ENCODE data around the gene SRSF1. TPM values are rescaled to one million over a fixed set of nuclear protein-coding genes. Genes with fewer than 3 reads are reported as not detected.

SRSF1 gene
- total and polyA plus RNA-seq, 4 donors, result 52.3 to 201 (median 114) TPM

GRCh38 chr17:58032691-58033415, 25.8 kb upstream of the SRSF1 start:
- no peak for DNase-seq (ENCODE audit: low spot score)
- Histone ChIP-seq H3K4me3 (ENCODE audit: low read depth in 1 of 3, low read length in 3 of 3) (no peak overlapping the region), H3K4me1 (ENCODE audit: control insufficient read depth in 4 of 4, insufficient read depth in 4 of 4, low read length in 3 of 4) (no peaks in the 10 kb centered on the region), H3K27me3 (ENCODE audit: control insufficient read depth in 4 of 4, insufficient read depth in 4 of 4, low read length in 3 of 4) (no peaks in the 10 kb centered on the region), H3K9ac (ENCODE audit: low read depth in 1 of 2, low read length in 2 of 2) (no peak overlapping the region), H3K9me3 (ENCODE audit: control insufficient read depth in 4 of 4, low read length in 3 of 4) (no peaks in the 10 kb centered on the region), H3K36me3 (ENCODE audit: control insufficient read depth in 4 of 4, insufficient read depth in 3 of 4, low read depth in 1 of 4, low read length in 3 of 4) (no peaks in the 10 kb centered on the region), H3K27ac (ENCODE audit: low read depth in 1 of 2, low read length in 2 of 2) (no peak overlapping the region)
- no peak for TF ChIP-seq FOXA2 (IDR thresholded peaks at IDR 0.05)
- no peak for TF ChIP-seq TAF1 (conservative IDR thresholded peaks at IDR 0.05)
- no peak for TF ChIP-seq SP1 (IDR thresholded peaks at IDR 0.05)
- TF ChIP-seq GABPA (IDR thresholded peaks at IDR 0.05 in 1 of 2, conservative IDR thresholded peaks at IDR 0.05 in 1 of 2), result no peak
- TF ChIP-seq RAD21 (IDR thresholded peaks at IDR 0.05), result no peak
- no peak for TF ChIP-seq HNF4A (conservative IDR thresholded peaks at IDR 0.05)
- TF ChIP-seq FOXA1 (IDR thresholded peaks at IDR 0.05), result no peak
- no peak for TF ChIP-seq REST (IDR thresholded peaks at IDR 0.05)
- TF ChIP-seq JUND (IDR thresholded peaks at IDR 0.05), result no peak
- no peak for TF ChIP-seq EGR1 (IDR thresholded peaks at IDR 0.05; ENCODE audit: low read depth in 2 of 2)
- no peak for TF ChIP-seq ATF3 (IDR thresholded peaks at IDR 0.05)
- no peak for TF ChIP-seq CTCF (IDR thresholded peaks at IDR 0.05; ENCODE audit: low read depth, low read length, missing input control)
- TF ChIP-seq YY1 (IDR thresholded peaks at IDR 0.05), result no peak
- no peak for TF ChIP-seq RXRA (IDR thresholded peaks at IDR 0.05)
- no peak for TF ChIP-seq NR2F2 (IDR thresholded peaks at IDR 0.05)
- no peak for TF ChIP-seq HNF4G (IDR thresholded peaks at IDR 0.05)
- no peak for TF ChIP-seq ZBTB33 (IDR thresholded peaks at IDR 0.05)
- TF ChIP-seq MAX (IDR thresholded peaks at IDR 0.05), result no peak
- WGBS, result 60% methylated on average over 6 of the region's 6 CpGs

All from liver (tissue), 9 donors.